AG08396 (cell line): Measurements from ENCODE around the gene TMEM41B.
A peak's percentile ranks its signal among the peaks of the same experiment; 100 is the strongest.
"Not testable (repeated sequence)": the region's sequence is repeated elsewhere in the genome, so short reads cannot be mapped to it uniquely, and the experiment has no call there.

Experiments used
- DNase-seq: peaks from one replicate; pipeline ENCODE4 v3.0.0; 2012; ENCODE audit warnings: low spot score, mixed read lengths

Gene TMEM41B

DNA sequence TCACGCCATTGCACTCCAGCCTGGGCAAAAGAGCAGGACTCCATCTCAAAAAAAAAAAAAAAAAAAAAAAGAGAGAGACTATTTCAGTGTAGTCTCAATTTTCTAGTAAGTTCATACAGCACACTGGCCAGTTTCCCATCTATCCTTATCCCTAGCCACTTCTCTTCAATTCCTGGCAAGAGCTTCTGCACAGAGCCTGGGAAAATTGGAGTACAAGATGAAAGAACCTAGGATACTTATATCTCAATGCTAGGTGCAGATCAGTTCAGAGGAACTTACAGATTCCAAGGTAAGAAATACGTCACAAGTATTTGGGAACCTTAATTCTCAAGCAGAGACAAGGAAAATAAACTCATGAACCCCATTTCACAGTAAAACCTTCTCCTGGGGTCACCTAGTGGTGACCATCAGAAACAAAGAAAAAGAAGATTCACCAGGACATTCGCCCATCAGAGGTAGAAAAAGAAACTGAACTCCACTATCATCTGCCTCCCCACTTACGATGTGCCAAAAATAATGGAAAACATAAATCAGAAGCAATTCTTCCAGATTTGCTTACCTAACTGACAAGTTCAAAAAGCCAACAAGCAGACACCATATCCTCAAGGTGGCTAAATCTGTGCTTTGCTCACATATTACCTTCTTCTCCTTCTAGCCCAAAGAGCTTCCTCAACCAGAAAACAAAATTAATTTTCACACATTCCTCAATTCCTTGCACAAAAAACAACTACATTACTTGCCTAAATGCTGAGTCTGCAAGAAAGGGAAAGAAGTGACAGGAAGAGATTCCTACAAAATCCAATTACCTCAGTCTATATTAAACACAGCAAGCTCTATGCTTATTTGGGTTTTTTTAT is 54.2 kb downstream of the TMEM41B start:
- no peak for DNase-seq

DNA sequence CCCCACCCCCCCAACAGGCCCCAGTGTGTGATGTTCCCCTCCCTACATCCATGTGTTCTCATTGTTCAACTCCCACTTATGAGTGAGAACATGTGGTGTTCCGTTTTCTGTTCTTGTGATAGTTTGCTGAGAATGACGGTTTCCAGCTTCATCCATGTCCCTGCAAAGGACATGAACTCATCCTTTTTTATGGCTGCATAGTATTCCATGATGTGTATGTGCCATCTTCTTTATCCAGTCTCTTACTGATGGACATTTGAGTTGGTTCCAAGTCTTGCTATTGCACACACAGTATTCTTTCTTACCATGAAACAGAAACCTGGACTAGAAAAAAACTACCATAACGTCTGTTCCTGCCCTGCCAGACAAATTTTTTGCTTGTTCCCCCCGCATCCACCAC is 56.1 kb downstream of the TMEM41B start:
- DNase-seq: not testable (repeated sequence)

DNA sequence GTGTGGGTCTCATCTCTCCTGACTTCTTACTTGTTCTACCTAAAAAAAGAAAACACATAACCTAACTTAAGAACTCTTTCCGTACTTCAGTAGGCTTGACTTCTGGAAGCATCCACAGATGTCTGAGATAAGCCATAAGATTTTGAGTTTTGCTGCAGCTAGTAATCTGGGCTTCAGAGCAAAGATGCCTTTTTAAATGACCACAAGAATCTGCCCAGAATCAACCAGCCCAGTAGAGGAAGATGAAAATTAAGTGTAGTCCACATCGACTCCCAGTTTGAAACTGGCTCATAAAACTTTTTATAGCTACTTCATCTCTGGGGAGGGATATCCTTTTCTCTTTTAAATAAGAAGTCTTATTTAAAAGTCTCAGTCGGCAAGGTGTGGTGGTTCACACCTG is 60.0 kb downstream of the TMEM41B start:
- no peak for DNase-seq

DNA sequence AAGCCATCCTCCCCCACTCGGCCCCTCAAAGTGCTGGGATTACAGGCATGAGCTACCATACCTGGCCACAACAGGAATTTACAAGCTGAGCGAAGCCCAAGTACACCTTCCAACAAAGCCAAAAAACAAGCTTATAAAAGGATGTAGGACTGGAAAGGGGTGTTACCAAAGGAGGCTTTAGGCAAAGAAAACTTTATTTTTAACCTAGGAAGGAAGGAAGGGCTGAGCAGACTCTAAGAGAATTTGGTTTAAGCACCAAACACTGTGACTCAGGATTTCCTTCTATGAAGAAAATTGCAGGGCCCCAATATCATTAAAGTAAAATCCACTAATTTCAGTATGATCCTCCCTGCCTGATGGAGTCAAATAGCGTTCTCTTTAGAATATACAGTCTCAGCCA is 61.3 kb downstream of the TMEM41B start:
- no peak for DNase-seq

DNA sequence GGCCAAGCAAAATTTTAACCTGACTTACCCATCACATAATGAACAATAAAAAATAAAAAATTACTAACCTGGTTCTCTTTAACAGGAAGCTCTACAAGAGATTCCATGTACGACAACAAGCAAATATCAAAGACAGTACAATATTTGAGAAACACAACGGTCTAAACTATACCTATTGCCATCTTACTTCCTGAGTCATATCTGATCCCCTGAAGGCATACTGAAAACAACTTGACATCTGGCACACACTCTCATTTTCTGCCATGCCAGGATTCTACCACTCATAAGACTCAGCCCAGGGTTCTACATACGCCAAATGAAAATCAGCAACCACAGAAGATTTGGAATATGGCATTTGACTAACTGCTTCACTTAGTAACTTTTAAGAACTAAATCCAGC is 63.1 kb downstream of the TMEM41B start:
- DNase-seq: no peak

DNA sequence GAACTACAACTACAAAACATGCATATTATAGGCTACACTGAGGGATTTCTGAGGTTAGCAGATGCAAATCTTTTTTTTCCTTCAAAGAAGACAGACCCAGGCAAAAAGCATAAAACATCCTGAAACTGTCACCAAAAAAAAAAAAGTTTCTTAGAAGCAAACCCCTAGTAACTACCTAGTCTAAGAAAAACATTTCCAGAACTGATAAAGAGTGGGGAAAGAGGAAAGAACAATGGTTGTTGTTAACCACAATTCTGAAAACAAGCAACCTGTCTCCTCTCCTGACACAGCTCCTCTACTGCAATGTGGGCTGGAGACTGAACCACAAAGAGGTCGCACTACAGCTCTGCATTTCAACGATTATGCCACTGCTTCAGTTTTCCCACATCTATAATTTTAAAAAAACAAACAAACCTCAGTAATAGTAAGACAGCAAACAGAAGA is 64.2 kb downstream of the TMEM41B start:
- no peak for DNase-seq

DNA sequence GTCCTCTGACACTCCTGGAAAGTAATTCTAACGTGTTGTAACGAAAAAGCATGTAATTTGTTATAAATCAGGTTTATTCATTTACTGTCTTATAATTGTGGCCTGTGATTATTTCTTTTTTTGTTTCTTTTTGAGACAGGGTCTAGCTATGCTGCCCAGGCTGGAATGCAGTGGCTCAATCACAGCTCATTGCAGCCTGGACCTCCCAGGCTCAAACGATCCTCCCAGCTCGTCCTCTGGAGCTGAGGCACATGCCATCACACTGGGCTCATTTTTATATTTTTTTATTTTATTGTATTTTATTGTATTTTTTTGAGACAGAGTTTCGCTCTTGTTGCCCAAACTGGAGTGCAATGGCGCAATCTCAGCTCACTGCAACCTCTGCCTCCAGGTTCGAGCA is 65.1 kb downstream of the TMEM41B start:
- DNase-seq: no peak

DNA sequence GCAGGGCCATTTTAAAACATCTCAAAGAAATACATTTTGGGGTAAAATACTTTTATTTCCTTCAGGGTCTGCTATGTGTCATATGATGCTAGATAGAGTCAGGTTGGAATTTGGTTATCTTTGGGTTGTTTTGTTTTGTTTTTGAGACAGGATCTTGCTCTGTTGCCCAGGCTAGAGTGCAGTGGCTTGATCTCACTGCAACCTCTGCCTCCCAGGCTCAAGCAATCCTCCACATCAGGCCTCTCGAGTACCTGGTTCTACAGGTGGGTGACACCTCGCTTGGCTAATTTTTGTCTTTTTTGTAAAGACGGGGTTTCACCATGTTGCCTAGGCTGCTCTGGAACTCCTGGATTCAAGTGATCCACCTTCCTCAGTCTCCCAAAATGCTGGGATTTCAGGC is 66.5 kb downstream of the TMEM41B start:
- DNase-seq: no peak

DNA sequence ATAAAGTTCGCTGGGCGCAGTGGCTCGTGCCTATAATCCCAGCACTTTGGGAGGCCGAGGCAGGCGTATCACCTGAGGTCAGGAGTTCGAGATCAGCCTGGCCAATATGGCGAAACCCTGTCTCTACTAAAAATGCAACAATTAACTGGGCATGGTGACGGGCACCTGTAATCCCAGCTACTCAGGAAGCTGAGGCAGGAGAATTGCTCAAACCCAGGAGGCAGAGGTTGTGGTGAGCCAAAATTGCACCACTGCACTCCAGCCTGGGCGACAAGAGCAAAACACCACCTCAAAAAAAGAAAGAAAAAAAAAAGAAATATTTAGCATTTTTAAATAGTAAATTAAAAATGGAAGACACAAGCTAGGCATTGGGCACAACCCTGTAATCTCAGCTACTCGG is 78.2 kb downstream of the TMEM41B start:
- not testable (repeated sequence) for DNase-seq

DNA sequence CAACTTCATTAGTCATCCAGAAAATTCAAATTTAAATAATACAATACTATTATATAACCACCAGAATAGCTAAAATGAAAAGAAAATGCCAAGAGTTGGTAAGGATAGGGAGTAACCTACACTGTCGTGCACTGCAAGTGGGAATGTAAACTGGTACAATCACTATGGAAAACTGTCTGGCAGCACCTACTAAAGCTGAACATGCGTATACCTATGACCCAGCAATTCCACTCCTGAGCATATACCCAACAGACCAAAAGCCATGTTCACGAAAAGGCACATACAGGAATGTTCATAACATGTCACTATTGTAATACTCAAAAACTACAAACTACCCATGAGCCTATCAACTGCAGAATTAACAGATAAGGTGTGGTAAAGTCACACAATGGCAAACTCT is 81.9 kb downstream of the TMEM41B start:
- no peak for DNase-seq

DNA sequence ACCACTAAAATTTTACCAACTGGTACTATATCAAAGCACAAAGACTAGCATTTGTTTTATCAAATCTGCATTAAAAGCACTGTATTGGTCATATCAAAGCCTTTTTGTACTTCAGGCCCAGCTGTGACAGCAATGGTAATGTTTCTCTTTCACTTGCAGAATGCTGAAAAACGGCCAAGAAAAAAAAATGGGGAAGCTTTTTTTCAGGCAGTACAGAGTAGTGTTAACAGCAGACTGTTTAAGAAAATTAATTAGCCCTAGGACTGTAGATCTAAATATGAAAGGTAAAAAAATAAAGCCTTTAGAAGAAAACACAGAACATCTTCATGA is 82.6 kb downstream of the TMEM41B start:
- DNase-seq: peak; percentile 29
